ENCODE data around the gene S100A7A.
A peak's percentile ranks its signal among the peaks of the same experiment; 100 is the strongest.
"Not testable (repeated sequence)": the region's sequence is repeated elsewhere in the genome, so short reads cannot be mapped to it uniquely, and the experiment has no call there.

Gene S100A7A

DNA sequence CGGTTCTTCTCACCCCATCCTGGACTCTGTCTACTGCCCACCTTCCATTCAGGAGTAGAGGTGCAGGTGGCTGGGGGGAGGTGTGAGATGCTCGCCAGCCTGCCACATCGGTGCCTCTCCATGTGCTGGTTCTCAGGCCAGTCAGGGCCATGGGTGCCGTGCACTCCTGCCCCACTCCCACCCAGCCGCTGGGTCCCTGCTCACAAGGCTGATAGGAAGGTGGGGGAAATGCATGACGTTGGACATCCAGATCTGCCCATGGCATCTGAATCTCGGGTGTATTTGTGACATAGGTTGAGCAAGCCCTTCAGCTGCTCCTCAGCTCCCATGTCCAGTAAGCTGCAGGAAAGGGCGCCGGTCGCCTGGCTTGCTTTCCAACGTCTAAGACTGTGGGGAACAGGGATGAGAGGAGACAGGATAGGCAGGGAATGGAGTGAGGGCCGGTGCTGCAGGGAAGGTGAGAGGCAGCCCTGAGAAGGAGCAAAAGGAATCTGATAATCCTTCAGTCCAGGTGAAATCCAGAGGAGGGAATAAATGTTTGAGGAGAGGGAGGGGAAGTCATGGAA, 11.8 kb downstream of the S100A7A start:
- DNase-seq = no peak

GRCh38 chr1:153428791-153429190, 12.5 kb downstream of the S100A7A start:
- DNase-seq = no peak

DNA sequence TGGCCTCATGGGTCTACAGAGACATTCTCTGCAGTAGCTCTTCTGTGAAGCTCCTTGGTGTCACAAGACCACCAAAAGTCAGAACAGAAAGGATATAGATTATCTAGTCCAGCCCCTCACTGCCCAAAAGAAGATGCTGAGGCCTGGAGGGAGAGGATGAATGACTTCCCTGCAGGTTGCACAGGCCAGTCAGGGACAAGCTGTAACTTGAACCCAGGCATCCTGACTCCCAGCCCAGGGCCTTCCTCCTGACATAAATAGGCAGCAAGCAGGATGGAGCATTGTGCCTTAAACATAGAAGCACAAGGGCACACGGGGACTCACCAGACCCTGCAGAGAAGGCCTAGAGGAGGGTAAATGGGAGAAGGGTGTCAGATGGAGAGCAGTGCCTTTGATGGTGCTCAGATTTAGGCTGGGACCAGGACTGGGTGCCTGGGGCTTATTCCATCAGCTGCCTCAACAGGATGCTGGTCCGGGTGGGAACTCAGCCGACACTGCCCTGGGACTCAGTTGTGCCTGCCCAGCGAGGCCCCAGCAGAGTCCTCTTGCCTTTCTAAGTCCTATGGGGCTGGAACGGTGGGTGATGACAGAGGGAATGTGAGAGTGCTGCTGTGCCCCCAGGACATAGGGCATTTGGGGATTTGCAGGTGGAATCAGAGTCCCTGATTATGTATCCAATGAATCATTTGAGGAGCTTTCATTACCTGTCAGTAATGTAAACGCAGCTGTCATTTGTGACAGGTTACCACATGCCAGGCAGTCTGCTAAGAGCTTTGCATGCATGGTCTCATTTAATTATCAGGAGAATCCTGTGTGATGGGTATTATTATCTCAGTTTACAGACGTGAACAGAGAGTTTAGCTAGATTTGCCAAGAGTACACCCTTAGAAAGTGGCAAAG, 13.2 kb downstream of the S100A7A start:
- DNase-seq = no peak

DNA sequence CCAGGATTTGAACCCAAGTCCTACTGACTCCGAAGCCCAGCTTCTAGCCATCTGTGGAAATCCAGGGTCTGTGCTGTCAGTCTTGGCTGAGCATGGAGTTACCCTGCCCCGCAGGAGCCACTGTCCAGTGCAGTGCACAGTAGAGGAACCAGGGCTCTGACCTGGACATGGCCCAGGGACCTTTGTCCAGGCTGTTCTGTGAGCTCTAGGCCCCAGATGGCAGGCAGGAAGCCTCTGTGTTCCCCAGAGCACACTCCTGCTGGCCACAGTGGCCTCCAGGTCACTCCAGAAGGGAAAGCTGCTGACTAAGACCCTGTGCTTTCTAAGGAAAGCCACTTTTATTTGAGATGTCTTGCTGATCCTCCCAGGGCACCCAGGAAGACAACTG, 13.8 kb downstream of the S100A7A start:
- DNase-seq = no peak

DNA sequence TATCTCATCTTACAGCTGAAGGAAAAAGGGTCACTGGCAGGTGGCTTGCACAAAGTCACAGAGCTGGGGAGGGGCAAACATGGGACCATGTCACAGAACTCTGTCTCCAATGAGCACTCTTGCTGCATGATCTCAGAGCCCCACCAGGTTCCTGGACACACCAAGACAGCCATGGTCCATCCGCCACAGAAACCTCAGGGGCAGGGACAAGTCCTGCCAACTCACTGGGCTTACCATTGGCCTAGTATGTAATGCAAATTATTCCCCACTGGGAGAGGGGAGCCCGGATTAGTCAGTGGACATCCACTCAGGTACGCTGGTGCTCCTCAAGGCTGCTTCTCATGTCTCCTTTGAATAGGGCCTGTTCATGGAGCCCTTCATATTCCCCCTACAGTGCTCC, 14.2 kb downstream of the S100A7A start:
- DNase-seq = no peak

- no peak for DNase-seq
These were observed 14.7 kb downstream of the S100A7A start for GRCh38 chr1:153431002-153431401.

GRCh38 chr1:153431427-153431826, 15.1 kb downstream of the S100A7A start:
- DNase-seq = no peak

DNA sequence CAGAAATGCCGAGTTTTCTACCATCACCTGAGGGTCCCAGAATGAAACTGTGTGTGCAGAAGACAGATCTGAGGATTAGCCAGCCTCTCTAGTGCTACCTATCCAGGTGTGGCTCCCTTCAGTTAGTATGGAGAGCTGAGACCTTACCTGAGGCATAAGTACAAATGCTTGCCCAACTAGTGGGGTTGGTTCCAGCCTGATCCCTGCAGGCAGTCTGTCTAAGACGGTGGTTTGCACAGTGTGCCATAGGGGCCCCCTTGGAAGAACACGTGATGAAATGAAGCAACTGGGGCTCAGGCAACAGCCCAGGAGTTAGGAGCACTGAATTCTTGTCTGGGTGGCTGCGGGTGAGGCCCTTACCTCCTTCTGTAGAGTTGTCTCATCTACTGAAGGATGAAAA, 15.6 kb downstream of the S100A7A start:
- DNase-seq = no peak

DNA sequence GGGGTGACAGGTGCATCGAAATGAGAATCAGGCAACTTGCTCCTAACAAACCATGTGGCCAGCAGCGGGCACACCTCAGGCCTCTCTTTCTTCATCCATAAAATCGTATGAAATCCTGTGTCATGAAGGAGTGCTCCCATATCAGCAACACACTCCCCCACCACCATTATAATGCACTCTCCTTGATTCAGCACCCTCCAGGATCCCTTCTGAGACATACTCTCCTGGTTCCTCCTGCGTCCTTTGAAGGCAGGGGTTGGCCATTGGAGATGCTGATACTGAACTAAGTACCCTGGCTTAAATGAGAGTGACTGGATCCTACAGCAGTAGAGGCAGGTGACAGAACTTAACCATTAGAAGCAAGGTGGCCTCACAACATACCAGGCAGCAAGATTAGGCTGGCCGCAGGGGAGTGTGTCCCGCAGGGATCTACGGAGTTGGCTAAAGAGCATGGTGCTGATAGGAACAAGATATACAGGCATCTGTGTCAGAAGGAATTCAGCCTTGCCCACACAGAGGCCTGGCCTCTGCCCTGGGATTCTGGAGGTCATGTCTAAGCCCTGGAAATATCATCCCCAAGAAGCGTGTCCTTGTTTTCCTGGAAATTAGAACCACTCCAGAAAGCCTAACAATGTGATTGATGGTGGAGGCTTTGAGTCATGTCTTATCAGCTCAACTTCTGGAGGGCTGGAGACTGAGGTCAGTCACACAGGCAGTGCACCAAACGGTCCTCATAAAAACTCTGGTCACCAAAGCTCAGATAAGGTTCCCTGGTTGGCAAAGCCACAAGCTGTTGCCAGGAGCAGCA, 16.8 kb downstream of the S100A7A start:
- DNase-seq = no peak

GRCh38 chr1:153434746-153435455, 18.6 kb downstream of the S100A7A start:
- no peak for DNase-seq

DNA sequence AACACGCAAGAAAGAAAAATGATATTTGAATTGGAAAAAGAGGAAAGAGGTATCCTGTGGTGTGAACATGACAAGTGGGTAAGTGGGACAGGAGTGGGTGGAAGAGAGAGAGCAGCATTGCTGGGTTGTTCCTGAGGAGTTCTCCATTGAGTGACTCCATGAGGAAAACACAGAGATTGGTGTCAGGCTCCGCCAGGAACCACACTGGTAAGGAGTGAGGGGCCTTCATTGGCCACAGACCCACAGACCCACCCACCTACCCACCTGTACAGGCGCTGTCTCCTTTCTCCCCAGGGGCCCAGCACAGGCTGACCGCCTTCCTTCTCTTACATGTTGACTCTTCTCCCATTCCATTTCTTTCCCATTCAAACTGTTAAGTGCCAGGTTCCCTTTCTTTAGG, 20.9 kb downstream of the S100A7A start:
- no peak for DNase-seq

DNA sequence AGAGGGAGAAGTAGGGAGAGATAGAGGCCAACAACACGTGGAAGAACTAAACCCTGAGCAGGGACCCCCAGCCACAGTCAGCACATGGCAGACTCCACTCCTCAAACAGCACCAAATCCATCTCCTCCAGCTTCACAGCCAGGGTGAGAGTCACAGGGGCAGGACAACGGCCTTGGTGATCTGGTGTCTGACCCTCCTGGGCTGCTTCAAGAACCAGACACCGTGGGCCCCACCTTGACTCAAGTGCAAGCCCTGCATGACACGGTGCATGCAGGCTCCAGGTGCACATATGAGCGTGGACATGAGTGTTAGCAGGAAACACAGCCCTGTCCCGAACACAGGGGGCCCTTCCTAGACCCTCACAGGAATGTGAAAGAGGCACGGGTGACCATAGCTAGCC, 22.3 kb downstream of the S100A7A start:
- no peak for DNase-seq

- DNase-seq = no peak
These were observed 23.0 kb downstream of the S100A7A start for GRCh38 chr1:153439273-153439672.

GRCh38 chr1:153441238-153441755, 25.0 kb downstream of the S100A7A start:
- DNase-seq = no peak

GRCh38 chr1:153443486-153443885, 27.2 kb downstream of the S100A7A start:
- DNase-seq = no peak

GRCh38 chr1:153444078-153444477, 27.8 kb downstream of the S100A7A start:
- no peak for DNase-seq

GRCh38 chr1:153447498-153448170, 31.3 kb downstream of the S100A7A start:
- peak; percentile 61 for DNase-seq

- peak; percentile 5 for DNase-seq
These were observed 32.5 kb downstream of the S100A7A start for GRCh38 chr1:153448851-153449250.

GRCh38 chr1:153456396-153456795, 40.1 kb downstream of the S100A7A start:
- no peak for DNase-seq

- no peak for DNase-seq
These were observed 43.3 kb downstream of the S100A7A start for GRCh38 chr1:153459655-153460054.

DNA sequence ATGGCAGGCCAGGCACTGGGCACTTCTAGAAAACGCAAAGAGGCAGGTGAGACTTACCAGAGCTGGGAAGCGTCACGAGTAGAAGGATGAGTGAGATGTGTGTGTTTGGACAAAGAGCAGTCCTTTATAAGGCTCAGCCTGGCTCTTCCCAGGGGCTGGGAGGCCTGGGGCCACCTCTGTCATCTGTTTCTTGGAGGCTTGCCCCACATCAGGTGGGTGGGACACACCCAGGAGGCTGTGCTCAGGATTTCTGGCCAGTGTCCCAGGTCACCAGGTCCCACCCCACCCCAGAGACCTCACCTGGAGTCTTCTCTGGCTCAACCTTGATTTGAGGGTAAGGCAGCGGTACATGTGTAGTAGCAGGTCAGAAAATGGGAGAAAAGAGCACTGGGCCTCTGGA, 44.2 kb downstream of the S100A7A start, which contains the start of gene S100A7:
S100A7 (minus strand) TSS at position 101 of the 400 bp plus-strand sequence. CDS start 1,638 bp downstream, outside the sequence.
- DNase-seq = no peak

DNA sequence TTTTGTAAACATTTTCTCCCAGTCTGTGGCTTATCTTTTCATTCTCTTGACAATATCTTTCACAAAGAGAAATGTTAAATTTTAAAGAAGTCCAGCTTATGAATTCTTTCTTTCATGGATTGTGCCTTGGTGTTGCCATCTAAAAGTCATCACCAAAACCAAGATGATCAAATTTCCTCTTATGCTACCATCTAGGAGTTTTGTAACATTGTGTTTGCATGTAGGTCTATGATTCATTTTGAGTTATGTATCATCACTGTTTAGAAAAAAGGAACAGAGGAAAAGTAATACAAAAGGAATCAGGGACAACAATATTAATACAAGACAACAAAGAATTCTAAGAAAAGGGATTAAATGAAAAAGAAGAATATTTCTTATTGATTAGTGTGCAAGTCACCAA, 46.4 kb downstream of the S100A7A start:
- DNase-seq = not testable (repeated sequence)

Data from fibroblast of skin of abdomen (primary cell).